ENCODE results near the gene CYP1A1. TPM values are rescaled to one million over a fixed set of nuclear protein-coding genes. Genes with fewer than 3 reads are reported as not detected.

Gene CYP1A1
- total RNA-seq, 1 experiment from 2014 or later: 0.26 TPM

DNA sequence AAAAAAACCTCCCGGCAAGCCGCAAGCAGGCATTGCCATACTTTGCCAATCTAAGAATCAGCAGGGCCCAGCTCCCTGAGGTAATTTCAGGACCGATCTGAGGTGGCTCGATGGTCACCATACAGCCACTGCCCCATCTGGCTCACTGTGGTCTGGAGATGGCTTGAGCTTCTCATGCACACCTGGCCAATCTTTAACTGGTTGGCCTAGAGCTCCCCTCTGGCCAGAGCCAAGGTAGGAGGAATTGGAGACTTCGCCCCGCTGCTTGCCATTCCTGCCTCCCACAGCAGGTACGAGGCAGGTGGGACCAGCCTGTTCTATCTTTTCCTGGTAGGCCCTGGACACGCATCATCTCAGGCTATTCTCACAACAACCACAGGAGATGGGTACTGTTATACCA, 33.4 kb upstream of the CYP1A1 start (continued):
- TF ChIP-seq ARID4B (CRISPR knock-in tag; IDR thresholded peaks at IDR 0.05; ENCODE audit: borderline replicate concordance) (no peak), ZNF423 (CRISPR knock-in tag; IDR thresholded peaks at IDR 0.05) (no peak)
- TF ChIP-seq, protein P1, sequence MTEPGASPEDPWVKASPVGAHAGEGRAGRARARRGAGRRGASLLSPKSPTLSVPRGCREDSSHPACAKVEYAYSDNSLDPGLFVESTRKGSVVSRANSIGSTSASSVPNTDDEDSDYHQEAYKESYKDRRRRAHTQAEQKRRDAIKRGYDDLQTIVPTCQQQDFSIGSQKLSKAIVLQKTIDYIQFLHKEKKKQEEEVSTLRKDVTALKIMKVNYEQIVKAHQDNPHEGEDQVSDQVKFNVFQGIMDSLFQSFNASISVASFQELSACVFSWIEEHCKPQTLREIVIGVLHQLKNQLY (CRISPR knock-in tag; IDR thresholded peaks at IDR 0.05): no peak
- TF ChIP-seq, protein P2, sequence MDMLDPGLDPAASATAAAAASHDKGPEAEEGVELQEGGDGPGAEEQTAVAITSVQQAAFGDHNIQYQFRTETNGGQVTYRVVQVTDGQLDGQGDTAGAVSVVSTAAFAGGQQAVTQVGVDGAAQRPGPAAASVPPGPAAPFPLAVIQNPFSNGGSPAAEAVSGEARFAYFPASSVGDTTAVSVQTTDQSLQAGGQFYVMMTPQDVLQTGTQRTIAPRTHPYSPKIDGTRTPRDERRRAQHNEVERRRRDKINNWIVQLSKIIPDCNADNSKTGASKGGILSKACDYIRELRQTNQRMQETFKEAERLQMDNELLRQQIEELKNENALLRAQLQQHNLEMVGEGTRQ (CRISPR knock-in tag; IDR thresholded peaks at IDR 0.05): no peak

- Mint-ChIP-seq H3K36me3 (no peaks in the 10 kb centered on the region), H3K27ac (no peak overlapping the region), H3K9me3 (no peaks in the 10 kb centered on the region), H3K4me3 (no peak overlapping the region), H3K27me3 (ENCODE audit: low read depth) (no peaks in the 10 kb centered on the region; the same call in 1 of the 2 replicates), H3K4me1 (peaks cover 10% of the 10 kb centered on the region; the same call in 1 of the 2 replicates)
- ATAC-seq (no peak), DNase-seq (ENCODE audit: low spot score) (no peak)
- POLR2A ChIA-PET: no interaction called here
- CTCF ChIA-PET: interaction anchor here (0.6 to 1.7 kb wide), 3 partner anchors 28 to 119 kb away, joined by 3 to 5 read pairs (median 4); no protein-coding TSS in a partner anchor
- TF ChIP-seq RELA (CRISPR knock-in tag; IDR thresholded peaks at IDR 0.05; ENCODE audit: borderline replicate concordance): no peak
- TF ChIP-seq, protein P3, sequence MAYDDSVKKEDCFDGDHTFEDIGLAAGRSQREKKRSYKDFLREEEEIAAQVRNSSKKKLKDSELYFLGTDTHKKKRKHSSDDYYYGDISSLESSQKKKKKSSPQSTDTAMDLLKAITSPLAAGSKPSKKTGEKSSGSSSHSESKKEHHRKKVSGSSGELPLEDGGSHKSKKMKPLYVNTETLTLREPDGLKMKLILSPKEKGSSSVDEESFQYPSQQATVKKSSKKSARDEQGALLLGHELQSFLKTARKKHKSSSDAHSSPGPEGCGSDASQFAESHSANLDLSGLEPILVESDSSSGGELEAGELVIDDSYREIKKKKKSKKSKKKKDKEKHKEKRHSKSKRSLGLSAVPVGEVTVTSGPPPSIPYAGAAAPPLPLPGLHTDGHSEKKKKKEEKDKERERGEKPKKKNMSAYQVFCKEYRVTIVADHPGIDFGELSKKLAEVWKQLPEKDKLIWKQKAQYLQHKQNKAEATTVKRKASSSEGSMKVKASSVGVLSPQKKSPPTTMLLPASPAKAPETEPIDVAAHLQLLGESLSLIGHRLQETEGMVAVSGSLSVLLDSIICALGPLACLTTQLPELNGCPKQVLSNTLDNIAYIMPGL (CRISPR knock-in tag; IDR thresholded peaks at IDR 0.05): no peak
- no peak for TF ChIP-seq ZNF317 (CRISPR knock-in tag; IDR thresholded peaks at IDR 0.05; ENCODE audit: borderline replicate concordance, low read depth)
- TF ChIP-seq SP1 (CRISPR knock-in tag; conservative IDR thresholded peaks at IDR 0.05): no peak
- no peak for TF ChIP-seq PREB (CRISPR knock-in tag; IDR thresholded peaks at IDR 0.05; ENCODE audit: borderline replicate concordance)
- TF ChIP-seq MYBL2 (CRISPR knock-in tag; IDR thresholded peaks at IDR 0.05): no peak
- TF ChIP-seq JUN (CRISPR knock-in tag; IDR thresholded peaks at IDR 0.05): no peak
- no peak for TF ChIP-seq ELF4 (CRISPR knock-in tag; IDR thresholded peaks at IDR 0.05; ENCODE audit: low read depth)
- no peak for TF ChIP-seq ZNF532 (CRISPR knock-in tag; IDR thresholded peaks at IDR 0.05; ENCODE audit: borderline replicate concordance)
- no peak for TF ChIP-seq AFF4 (CRISPR knock-in tag; IDR thresholded peaks at IDR 0.05; ENCODE audit: borderline replicate concordance)
- TF ChIP-seq NR3C1 (CRISPR knock-in tag; conservative IDR thresholded peaks at IDR 0.05; ENCODE audit: low read depth): no peak
- no peak for TF ChIP-seq IRF1 (CRISPR knock-in tag; IDR thresholded peaks at IDR 0.05)
These were observed 29.4 kb upstream of the CYP1A1 start for GRCh38 chr15:74754593-74755215.
